ENCODE data around the gene MAD2L1.

The MAD2L1 gene

DNA sequence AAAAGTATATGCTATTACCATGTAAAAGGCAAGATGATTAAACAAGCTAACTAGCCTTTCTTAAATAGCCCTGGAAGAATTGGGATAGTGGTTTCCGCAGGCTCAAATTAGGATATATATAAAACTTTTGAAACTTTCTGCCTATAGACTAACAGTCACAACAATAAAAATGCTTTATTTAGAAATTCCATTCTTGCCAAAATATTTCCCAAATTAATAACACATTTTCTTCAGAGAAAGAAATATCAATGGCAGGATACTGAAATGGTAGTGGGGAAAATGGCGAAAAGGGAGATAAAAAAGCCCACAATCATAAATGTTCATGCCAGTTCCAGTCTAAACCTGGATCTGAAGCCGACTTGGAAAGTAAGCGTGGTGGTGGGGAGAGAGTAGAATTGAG lies 56.0 kb downstream of the MAD2L1 start:
- no peak overlapping the region for H3K4me3 ChIP-seq (ENCODE audit: low read length, poor library complexity, severe bottlenecking)
- no peak overlapping the region for H3K4me2 ChIP-seq (ENCODE audit: low read depth, low read length, poor library complexity, severe bottlenecking)
- H4K20me1 ChIP-seq (ENCODE audit: insufficient read depth, low read length, poor library complexity, severe bottlenecking): no peaks in the 10 kb centered on the region
- no peaks in the 10 kb centered on the region for H3F3A ChIP-seq (ENCODE audit: low read depth)
- no peaks in the 10 kb centered on the region for H3K36me3 ChIP-seq (ENCODE audit: insufficient read depth, low read length)
- H3K27me3 ChIP-seq (ENCODE audit: insufficient read depth, low read length, poor library complexity, severe bottlenecking): no peaks in the 10 kb centered on the region
- H3K9me3 ChIP-seq (ENCODE audit: insufficient read depth, low read depth, low read length): no peaks in the 10 kb centered on the region
- no peak for TF ChIP-seq EZH2phosphoT487 (IDR thresholded peaks at IDR 0.05; ENCODE audit: borderline replicate concordance)
- TF ChIP-seq, protein P1, sequence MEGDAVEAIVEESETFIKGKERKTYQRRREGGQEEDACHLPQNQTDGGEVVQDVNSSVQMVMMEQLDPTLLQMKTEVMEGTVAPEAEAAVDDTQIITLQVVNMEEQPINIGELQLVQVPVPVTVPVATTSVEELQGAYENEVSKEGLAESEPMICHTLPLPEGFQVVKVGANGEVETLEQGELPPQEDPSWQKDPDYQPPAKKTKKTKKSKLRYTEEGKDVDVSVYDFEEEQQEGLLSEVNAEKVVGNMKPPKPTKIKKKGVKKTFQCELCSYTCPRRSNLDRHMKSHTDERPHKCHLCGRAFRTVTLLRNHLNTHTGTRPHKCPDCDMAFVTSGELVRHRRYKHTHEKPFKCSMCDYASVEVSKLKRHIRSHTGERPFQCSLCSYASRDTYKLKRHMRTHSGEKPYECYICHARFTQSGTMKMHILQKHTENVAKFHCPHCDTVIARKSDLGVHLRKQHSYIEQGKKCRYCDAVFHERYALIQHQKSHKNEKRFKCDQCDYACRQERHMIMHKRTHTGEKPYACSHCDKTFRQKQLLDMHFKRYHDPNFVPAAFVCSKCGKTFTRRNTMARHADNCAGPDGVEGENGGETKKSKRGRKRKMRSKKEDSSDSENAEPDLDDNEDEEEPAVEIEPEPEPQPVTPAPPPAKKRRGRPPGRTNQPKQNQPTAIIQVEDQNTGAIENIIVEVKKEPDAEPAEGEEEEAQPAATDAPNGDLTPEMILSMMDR (conservative IDR thresholded peaks at IDR 0.05; ENCODE audit: low read length): no peak
- no peaks in the 10 kb centered on the region for H3K79me2 ChIP-seq (ENCODE audit: insufficient read depth, low read length)
- H2AFZ ChIP-seq (ENCODE audit: low read length): no peak overlapping the region
- H3K9ac ChIP-seq (ENCODE audit: low read depth, low read length, poor library complexity, severe bottlenecking): no peak overlapping the region
- H3K9me2 ChIP-seq (replicated peaks; ENCODE audit: low read depth, low read length): no peaks in the 10 kb centered on the region
- H3K4me1 ChIP-seq (ENCODE audit: insufficient read depth, low read length, poor library complexity, severe bottlenecking): no peaks in the 10 kb centered on the region

DNA sequence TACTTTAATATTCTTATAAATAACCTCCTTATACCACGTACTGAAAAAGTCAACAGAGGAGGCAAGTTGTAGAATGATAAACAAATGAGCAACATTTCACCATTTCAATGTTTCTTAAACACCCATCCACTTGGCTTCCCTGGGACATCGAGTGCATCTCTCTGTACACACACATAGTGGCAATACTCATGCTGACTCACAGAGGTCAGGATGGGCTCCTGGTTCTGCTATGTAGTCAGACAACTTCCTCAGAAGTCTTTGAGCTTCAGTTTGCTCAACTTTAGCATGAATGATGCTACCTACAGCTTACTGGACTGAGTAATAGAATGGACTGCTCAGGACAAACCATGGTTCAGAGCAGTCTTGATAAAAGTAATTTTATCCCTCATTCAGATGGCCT lies 56.9 kb downstream of the MAD2L1 start:
- Histone ChIP-seq H3K79me2 (ENCODE audit: insufficient read depth, low read length) (no peaks in the 10 kb centered on the region), H3K4me1 (ENCODE audit: insufficient read depth, low read length, poor library complexity, severe bottlenecking) (no peaks in the 10 kb centered on the region), H3K36me3 (ENCODE audit: insufficient read depth, low read length) (no peaks in the 10 kb centered on the region), H3K9me3 (ENCODE audit: insufficient read depth, low read depth, low read length) (no peaks in the 10 kb centered on the region), H3K4me2 (ENCODE audit: low read depth, low read length, poor library complexity, severe bottlenecking) (no peak overlapping the region), H3K9ac (ENCODE audit: low read depth, low read length, poor library complexity, severe bottlenecking) (no peak overlapping the region), H3F3A (ENCODE audit: low read depth) (no peaks in the 10 kb centered on the region), H3K27me3 (ENCODE audit: insufficient read depth, low read length, poor library complexity, severe bottlenecking) (no peaks in the 10 kb centered on the region), H3K9me2 (replicated peaks; ENCODE audit: low read depth, low read length) (no peaks in the 10 kb centered on the region), H2AFZ (ENCODE audit: low read length) (no peak overlapping the region), H3K4me3 (ENCODE audit: low read length, poor library complexity, severe bottlenecking) (no peak overlapping the region), H4K20me1 (ENCODE audit: insufficient read depth, low read length, poor library complexity, severe bottlenecking) (no peaks in the 10 kb centered on the region)
- TF ChIP-seq, protein P1 (conservative IDR thresholded peaks at IDR 0.05; ENCODE audit: low read length): no peak
- no peak for TF ChIP-seq EZH2phosphoT487 (IDR thresholded peaks at IDR 0.05; ENCODE audit: borderline replicate concordance)

DNA sequence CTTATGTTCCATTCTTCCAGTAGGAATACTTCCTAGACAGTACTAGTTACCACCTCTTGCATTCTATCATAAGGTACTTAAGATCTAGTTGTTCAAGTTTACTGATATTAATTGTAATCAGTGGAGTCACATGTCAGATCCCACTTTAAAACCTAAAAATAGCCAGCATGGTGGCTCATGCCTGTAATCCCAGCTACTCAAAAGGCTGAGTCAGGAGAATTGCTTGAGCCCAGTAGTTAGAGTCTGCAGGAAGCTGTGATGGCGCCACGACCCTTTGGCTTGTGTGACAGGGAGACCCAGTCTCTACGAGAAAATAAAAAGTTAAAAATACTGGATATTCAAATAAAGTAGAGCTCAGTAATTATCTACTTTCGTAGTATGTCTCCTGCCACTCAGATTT lies 57.7 kb downstream of the MAD2L1 start:
- Histone ChIP-seq H3K4me3 (ENCODE audit: low read length, poor library complexity, severe bottlenecking) (no peak overlapping the region), H3K27me3 (ENCODE audit: insufficient read depth, low read length, poor library complexity, severe bottlenecking) (no peaks in the 10 kb centered on the region)

More for the DNA sequence above, 57.7 kb downstream of the MAD2L1 start:
- H3K9me2 ChIP-seq (replicated peaks; ENCODE audit: low read depth, low read length): no peaks in the 10 kb centered on the region
- H3K36me3 ChIP-seq (ENCODE audit: insufficient read depth, low read length): no peaks in the 10 kb centered on the region
- TF ChIP-seq, protein P1 (conservative IDR thresholded peaks at IDR 0.05; ENCODE audit: low read length): no peak
- no peak for TF ChIP-seq EZH2phosphoT487 (IDR thresholded peaks at IDR 0.05; ENCODE audit: borderline replicate concordance)
- H4K20me1 ChIP-seq (ENCODE audit: insufficient read depth, low read length, poor library complexity, severe bottlenecking): no peaks in the 10 kb centered on the region
- no peak overlapping the region for H3K9ac ChIP-seq (ENCODE audit: low read depth, low read length, poor library complexity, severe bottlenecking)
- H3K4me1 ChIP-seq (ENCODE audit: insufficient read depth, low read length, poor library complexity, severe bottlenecking): no peaks in the 10 kb centered on the region
- H3F3A ChIP-seq (ENCODE audit: low read depth): no peaks in the 10 kb centered on the region
- H3K4me2 ChIP-seq (ENCODE audit: low read depth, low read length, poor library complexity, severe bottlenecking): no peak overlapping the region
- H3K9me3 ChIP-seq (ENCODE audit: insufficient read depth, low read depth, low read length): no peaks in the 10 kb centered on the region
- H2AFZ ChIP-seq (ENCODE audit: low read length): no peak overlapping the region
- H3K79me2 ChIP-seq (ENCODE audit: insufficient read depth, low read length): no peaks in the 10 kb centered on the region

Data from Loucy (cell line).